HK-2 (cell line): Measurements from ENCODE around the gene ANKLE2.
"Not testable (repeated sequence)": the region's sequence is repeated elsewhere in the genome, so short reads cannot be mapped to it uniquely, and the experiment has no call there.

Source experiments
- DNase-seq: peaks from one replicate; pipeline ENCODE4 v3.0.0-alpha.2; 2018; ENCODE audit not compliant: unreplicated experiment

The ANKLE2 gene

GRCh38 chr12:132776816-132777568 lies 15.4 kb upstream of the ANKLE2 start:
- no peak for DNase-seq

- not testable (repeated sequence) for DNase-seq
Observed at GRCh38 chr12:132776230-132776625, 14.6 kb upstream of the ANKLE2 start.

GRCh38 chr12:132775502-132776229 lies 14.0 kb upstream of the ANKLE2 start:
- no peak for DNase-seq

GRCh38 chr12:132774646-132775275 lies 13.1 kb upstream of the ANKLE2 start:
- DNase-seq: no peak

- DNase-seq: no peak
Observed at GRCh38 chr12:132774159-132774558, 12.5 kb upstream of the ANKLE2 start.

GRCh38 chr12:132773077-132773955 lies 11.7 kb upstream of the ANKLE2 start:
- DNase-seq: no peak

- no peak for DNase-seq
Observed at GRCh38 chr12:132772606-132773005, 11.0 kb upstream of the ANKLE2 start.

- DNase-seq: no peak
Observed at GRCh38 chr12:132771126-132771838, 9.7 kb upstream of the ANKLE2 start.

- DNase-seq: no peak
Observed at GRCh38 chr12:132766380-132767085, 4.9 kb upstream of the ANKLE2 start.

GRCh38 chr12:132765361-132765760 lies 3.7 kb upstream of the ANKLE2 start:
- no peak for DNase-seq

GRCh38 chr12:132764231-132764630 lies 2.6 kb upstream of the ANKLE2 start:
- no peak for DNase-seq

GRCh38 chr12:132761921-132762583 lies 420 bp upstream of the ANKLE2 start:
- DNase-seq: peak; percentile 82

GRCh38 chr12:132759359-132759758 lies 2.3 kb downstream of the ANKLE2 start:
- DNase-seq: no peak

- DNase-seq: not testable (repeated sequence)
Observed at GRCh38 chr12:132758825-132759224, 2.8 kb downstream of the ANKLE2 start.

GRCh38 chr12:132754160-132754932 lies 7.3 kb downstream of the ANKLE2 start:
- no peak for DNase-seq

GRCh38 chr12:132753670-132754069 lies 8.0 kb downstream of the ANKLE2 start:
- DNase-seq: not testable (repeated sequence)

GRCh38 chr12:132748319-132748718 lies 13.3 kb downstream of the ANKLE2 start:
- no peak for DNase-seq

GRCh38 chr12:132747896-132748295 lies 13.7 kb downstream of the ANKLE2 start:
- no peak for DNase-seq

- DNase-seq: no peak
Observed at GRCh38 chr12:132747395-132747794, 14.2 kb downstream of the ANKLE2 start.
